NCI-H510A treated with DMSO at 0.1 percent for 48 hours (cell line): ENCODE results near the gene PPM1H.

Experiments used
- DNase-seq: peaks from one replicate; lab custom pipeline; 2025; lab: John Stamatoyannopoulos, UW

PPM1H gene

DNA sequence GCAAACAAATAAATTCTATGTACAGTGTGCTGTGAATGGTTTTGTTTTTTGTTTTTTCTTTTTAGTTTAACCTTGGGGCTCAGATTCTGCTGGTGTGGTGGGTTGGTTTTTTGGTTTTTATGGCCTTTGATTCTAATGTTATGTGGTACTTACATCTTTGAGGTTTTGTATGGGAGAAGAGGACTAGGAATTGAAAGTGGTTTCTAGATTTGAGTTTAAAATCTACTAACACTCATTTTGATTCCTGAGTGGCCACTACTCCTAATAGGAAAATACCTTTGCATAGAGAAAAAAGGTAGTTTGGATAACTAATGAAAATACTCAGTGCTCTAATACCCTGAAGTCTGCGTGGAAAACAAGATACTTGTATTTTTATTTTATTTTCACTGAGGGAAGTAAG is 330.6 kb downstream of the PPM1H start:
- no peak for DNase-seq

DNA sequence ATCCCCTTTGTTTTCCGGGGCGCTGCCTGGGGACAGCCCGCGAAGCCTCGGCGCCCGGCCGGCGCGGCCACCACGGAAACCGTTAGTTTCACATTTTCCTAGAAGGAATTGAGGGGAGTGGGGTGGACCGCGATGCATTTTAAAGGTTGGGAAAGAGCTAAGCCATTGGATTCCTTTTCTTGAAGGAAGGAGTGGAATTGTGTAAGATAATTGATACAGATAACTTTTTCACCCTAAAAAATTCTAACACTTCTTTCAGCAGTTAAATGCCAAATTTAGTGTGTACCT is 331.2 kb downstream of the PPM1H start:
- DNase-seq: no peak

DNA sequence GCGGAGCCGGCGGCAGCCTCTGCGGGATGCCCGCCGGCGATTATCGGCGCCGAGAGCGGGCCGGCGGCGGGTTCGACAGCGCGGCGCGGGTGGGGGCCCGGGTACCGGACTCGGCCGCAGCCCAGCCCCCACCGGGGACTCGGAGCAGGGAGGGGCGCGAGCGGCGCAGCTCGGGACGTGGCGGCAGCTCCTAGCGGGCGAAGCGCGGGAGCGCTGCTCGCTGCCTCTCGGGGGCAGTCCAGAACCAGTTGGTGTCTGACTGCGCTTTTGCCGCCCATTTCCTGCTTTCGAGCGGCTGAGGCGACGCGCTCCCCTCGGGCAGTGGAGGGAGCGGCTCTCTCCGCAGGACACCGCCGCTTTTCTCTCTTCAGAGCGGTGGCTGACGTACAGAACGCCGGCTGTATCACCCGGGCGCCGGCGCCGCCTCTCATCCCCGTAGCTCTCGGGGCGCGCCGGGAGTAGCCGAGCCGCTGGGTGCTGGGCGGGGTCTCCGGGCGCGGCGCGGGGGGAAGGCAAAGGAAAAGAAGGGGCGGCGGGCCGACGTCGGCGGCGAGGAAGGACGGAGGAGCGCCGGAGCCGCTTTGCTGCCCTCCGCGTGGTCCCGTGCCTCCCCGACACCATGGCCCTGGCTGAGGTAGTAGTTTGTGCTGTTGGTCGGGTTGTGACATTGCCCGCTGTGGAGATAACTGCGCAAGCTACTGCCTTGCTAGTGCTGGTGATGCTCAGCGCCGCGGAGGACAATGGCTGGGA is 331.7 kb downstream of the PPM1H start:
- peak; percentile 87 for DNase-seq

DNA sequence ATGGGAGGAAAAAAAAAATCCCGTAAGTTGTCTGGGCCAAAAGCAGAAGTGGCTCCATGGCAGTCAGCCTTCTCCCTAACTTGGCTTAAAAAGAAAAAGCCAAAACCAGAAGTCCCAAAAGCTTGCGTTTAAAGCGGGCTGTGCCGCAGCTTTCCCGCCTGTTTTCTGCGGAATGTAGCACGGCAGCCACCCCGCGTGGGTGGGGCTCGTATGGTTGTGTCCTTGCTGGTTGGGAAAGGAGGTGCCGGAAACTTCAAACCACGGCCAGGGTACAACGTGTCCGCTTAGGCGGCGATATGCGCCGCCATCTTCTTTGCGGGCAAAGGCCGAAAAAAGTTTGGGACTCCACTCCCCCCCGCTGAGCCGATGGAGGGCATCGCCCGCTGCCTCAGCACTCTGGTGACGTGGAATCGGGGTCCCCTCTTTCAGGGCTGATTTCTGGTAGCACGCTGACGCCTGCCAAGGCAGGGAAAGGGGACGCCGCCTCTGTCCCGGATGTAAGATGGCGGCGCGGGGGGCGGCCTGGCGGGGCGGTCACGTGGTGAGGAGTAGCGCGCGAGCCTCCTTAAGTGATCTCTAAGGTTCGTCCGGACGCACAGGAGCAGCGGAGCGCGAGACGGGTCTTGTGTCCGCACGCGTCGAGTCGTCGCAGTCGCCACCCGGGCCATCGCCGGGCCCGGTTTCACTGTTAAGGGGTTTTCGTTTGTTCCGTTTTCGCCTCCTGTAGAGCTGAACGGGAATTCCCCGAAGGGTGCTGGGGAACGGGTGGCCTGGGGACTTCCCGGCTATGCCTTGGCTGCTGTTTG is 332.5 kb downstream of the PPM1H start:
- peak; percentile 98 for DNase-seq

DNA sequence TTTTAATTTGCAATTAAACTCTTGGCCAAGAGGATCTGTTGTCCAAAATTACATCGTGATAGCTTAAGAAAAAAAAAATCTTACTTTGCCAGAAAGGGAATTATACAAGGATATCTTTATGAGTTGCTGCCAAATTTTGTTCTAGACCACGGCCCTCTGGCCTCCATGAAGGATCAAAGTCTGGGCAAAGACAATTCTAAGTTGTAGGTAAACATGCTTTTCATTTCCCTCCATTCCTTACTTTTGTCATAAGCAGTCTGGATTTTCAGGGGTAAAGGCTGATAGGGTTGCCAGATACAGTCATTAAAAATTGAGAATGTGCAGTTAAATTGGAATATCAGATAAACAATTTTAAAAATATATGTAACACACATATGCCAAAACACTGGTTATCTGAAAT is 333.2 kb downstream of the PPM1H start:
- DNase-seq: no peak

DNA sequence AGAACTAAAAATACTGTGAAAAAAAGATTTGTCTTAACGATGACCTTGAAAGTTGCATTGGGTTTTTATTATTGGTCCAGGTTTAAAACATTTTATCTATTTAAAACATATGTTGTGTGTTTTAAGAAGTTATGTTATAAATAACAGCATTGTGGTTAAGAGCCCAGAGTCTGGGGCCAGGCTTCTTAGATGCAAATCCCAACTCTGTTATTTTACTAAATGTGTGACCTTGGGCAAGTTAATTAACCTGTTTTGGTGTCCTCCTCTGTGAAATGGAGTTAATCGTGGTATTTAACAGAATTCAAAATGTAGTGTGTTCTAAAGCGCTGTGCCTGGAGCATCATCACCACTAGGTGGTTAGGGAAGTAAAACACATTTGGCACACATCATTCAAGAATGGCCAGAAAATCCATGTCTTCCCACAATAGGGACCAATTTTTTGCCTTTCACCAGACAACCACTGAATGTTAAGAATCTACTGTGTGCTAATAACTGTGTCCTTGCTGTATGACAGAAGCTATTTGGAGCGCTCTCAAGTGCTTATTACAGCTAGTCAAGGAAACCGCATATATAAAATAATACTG is 335.0 kb downstream of the PPM1H start:
- DNase-seq: no peak

DNA sequence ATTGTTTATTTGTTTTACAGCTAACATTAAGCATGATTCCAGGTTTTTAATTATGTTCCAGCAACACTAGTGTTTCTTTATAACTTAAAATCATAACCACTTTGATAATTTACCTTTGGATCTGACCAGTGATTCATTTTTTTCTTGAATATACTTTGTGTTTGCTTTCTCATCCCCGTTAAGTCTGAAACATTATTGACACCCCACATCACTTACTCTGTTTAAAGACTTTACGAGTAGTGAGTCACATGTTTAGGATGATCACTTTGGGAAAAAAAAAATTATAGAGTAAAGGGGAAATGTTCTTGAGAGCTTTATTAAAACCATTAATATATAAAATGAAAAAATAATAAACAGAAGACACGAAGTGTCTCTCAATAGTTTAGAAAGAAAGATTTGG is 336.1 kb downstream of the PPM1H start:
- no peak for DNase-seq

DNA sequence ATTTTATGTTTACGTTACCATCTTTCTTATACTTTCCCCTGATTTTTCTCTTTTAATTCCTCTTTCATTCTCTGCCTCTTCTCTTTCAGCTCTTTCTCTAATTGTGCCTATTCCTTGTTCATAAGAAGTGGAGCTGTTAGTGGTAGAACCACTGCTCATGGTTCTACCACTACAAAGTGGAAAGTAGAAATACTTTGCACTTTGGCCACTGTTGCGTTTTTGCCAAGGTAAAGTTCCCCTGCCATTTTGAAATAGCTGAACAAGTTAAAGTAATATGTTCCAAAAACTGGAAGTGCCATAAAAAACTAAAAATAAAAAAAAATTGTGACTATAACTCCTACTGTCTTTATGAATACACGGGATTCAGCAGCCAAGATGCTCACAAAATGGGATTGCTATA is 337.7 kb downstream of the PPM1H start:
- DNase-seq: no peak
